ENCODE results near the gene KLHL13.

Gene KLHL13

GRCh38 chrX:118100091-118100490 lies 16.5 kb downstream of the KLHL13 start:
- no peak overlapping the region for H3K4me3 ChIP-seq (ENCODE audit: control insufficient read depth, low read depth, low read length)
- DNase-seq (ENCODE audit: low read depth) = no peak
- no peak for TF ChIP-seq CTCF (IDR thresholded peaks at IDR 0.05; ENCODE audit: control insufficient read depth, insufficient read depth, low read depth, low read length, missing control alignments)

- H3K4me3 ChIP-seq (ENCODE audit: control insufficient read depth, low read depth, low read length) = no peak overlapping the region
- no peak for DNase-seq (ENCODE audit: low read depth)
- no peak for TF ChIP-seq CTCF (IDR thresholded peaks at IDR 0.05; ENCODE audit: control insufficient read depth, insufficient read depth, low read depth, low read length, missing control alignments)
Observed at GRCh38 chrX:118088084-118088483, 28.5 kb downstream of the KLHL13 start.

GRCh38 chrX:118074196-118074595 lies 42.4 kb downstream of the KLHL13 start:
- no peak for TF ChIP-seq CTCF (IDR thresholded peaks at IDR 0.05; ENCODE audit: control insufficient read depth, insufficient read depth, low read depth, low read length, missing control alignments)
- no peak for DNase-seq (ENCODE audit: low read depth)
- H3K4me3 ChIP-seq (ENCODE audit: control insufficient read depth, low read depth, low read length) = no peak overlapping the region

GRCh38 chrX:118066867-118067515 lies 49.6 kb downstream of the KLHL13 start:
- DNase-seq (ENCODE audit: low read depth) = no peak
- TF ChIP-seq CTCF (IDR thresholded peaks at IDR 0.05; ENCODE audit: control insufficient read depth, insufficient read depth, low read depth, low read length, missing control alignments) = no peak
- H3K4me3 ChIP-seq (ENCODE audit: control insufficient read depth, low read depth, low read length) = no peak overlapping the region

GRCh38 chrX:118062817-118063615 lies 53.6 kb downstream of the KLHL13 start:
- H3K4me3 ChIP-seq (ENCODE audit: control insufficient read depth, low read depth, low read length) = no peak overlapping the region

More at GRCh38 chrX:118062817-118063615, 53.6 kb downstream of the KLHL13 start:
- TF ChIP-seq CTCF (IDR thresholded peaks at IDR 0.05; ENCODE audit: control insufficient read depth, insufficient read depth, low read depth, low read length, missing control alignments) = no peak
- DNase-seq (ENCODE audit: low read depth) = no peak

All from AG09309 (cell line).